ENCODE results near the gene ITGAL. TPM values are rescaled to one million over a fixed set of nuclear protein-coding genes. Genes with fewer than 3 reads are reported as not detected.

ITGAL gene
- total RNA-seq, result 10 to 100 TPM in 4 of 6 experiments, 1 to 10 TPM in 2; 7.3 to 12.4 (median 10.2) TPM
- long read RNA-seq, partial matches to known transcripts, result 1 of 1 reads
- long read RNA-seq, other reads (novel, unspliced or antisense), result 0 of 1 reads

DNA sequence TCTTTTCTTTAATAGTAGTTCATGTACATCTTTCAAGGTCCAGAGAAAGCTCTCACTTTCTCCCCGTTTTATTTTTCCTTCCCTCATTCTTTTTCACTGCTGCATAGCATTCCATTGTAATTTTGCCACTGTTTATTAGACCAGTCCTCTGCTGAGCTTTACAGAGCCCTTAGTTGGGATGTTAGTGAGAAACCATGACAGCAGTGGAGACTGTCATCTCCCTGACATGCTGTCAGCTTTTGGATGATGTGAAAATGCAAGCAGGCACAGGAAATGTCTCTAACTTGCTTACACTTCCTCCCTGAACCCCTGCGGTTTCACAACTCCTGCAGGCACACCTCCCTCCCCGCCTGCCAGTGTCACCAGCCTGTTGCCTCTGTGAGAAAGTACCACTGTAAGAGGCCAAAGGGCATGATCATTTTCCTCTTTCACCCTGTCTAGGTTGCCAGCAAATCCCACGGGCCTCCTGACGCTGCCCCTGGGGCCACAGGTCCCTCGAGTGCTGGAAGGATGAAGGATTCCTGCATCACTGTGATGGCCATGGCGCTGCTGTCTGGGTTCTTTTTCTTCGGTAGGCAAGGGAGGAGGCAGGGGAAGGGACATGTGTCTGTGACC lies at the start of gene ITGAL:
Gene ITGAL (plus strand): TSS at position 415 of the 615 bp plus-strand sequence. CDS start 96 bp downstream, at position 511.
- H3K36me3 ChIP-seq, result no peaks in the 10 kb centered on the region
- WGBS (ENCODE audit: insufficient coverage, low coverage, low lambda C conversion rate, missing lambda C conversion rate), result 20% methylated on average over 8 of the region's 8 CpGs
- peak within 1 kb of the TSS; percentile 9 to 19 (median 12) for H3K4me3 ChIP-seq
- peak within 1 kb of the TSS; percentile 44 to 65 (median 63) for H3K27ac ChIP-seq
- DNase-seq, result peak; percentile 80 to 86 (median 86)
- TF ChIP-seq POLR2A (IDR thresholded peaks at IDR 0.05), result no peak
- TF ChIP-seq, protein P1, sequence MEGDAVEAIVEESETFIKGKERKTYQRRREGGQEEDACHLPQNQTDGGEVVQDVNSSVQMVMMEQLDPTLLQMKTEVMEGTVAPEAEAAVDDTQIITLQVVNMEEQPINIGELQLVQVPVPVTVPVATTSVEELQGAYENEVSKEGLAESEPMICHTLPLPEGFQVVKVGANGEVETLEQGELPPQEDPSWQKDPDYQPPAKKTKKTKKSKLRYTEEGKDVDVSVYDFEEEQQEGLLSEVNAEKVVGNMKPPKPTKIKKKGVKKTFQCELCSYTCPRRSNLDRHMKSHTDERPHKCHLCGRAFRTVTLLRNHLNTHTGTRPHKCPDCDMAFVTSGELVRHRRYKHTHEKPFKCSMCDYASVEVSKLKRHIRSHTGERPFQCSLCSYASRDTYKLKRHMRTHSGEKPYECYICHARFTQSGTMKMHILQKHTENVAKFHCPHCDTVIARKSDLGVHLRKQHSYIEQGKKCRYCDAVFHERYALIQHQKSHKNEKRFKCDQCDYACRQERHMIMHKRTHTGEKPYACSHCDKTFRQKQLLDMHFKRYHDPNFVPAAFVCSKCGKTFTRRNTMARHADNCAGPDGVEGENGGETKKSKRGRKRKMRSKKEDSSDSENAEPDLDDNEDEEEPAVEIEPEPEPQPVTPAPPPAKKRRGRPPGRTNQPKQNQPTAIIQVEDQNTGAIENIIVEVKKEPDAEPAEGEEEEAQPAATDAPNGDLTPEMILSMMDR (IDR thresholded peaks at IDR 0.05), result no peak
- H3K27me3 ChIP-seq, result no peaks in the 10 kb centered on the region
- intact Hi-C loops (cut with DNase I), result no loop called here
- H3K4me1 ChIP-seq, result peaks cover 0 to 11% (median 0%) of the 10 kb centered on the region in 4 donors
- peak; percentile 88 to 94 (median 92) for ATAC-seq
- H3K9me3 ChIP-seq, result no peaks in the 10 kb centered on the region

DNA sequence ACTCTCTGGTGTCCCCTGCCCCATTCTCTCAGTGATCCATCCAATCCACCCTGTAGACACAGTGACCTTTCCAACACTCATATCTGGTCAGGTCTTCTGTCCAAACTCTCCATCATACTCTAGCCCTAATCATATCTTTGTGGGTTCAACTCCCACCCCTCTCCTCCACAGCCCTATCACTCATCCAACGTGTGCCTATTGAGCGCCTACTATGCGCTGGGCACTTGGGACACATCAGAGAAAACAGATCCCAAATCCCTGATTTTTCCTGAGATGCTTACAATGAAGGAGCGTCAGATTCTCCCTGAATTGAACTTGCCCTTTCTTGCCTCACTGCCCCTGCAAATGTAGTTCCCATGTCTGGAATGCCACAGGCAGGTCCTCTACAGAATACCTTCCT lies 44.5 kb upstream of the ITGAL start:
- Histone ChIP-seq H3K9me3 (no peaks in the 10 kb centered on the region), H3K4me3 (no peak overlapping the region), H3K27me3 (no peaks in the 10 kb centered on the region), H3K36me3 (peaks cover 0 to 13% (median 0%) of the 10 kb centered on the region in 4 donors), H3K27ac (no peak overlapping the region), H3K4me1 (peaks cover 0 to 12% (median 3%) of the 10 kb centered on the region in 4 donors)
- intact Hi-C loops (cut with DNase I), result loop anchor here in 1 of 2 donors (10.0 kb wide), 1 partner anchor 197 kb away; no protein-coding TSS in a partner anchor
- TF ChIP-seq, protein P1 (IDR thresholded peaks at IDR 0.05), result no peak
- no peak for TF ChIP-seq POLR2A (IDR thresholded peaks at IDR 0.05)
- ATAC-seq (no peak), DNase-seq (no peak)
- WGBS (ENCODE audit: insufficient coverage, low coverage, low lambda C conversion rate, missing lambda C conversion rate), result 88% methylated on average over 4 of the region's 4 CpGs

DNA sequence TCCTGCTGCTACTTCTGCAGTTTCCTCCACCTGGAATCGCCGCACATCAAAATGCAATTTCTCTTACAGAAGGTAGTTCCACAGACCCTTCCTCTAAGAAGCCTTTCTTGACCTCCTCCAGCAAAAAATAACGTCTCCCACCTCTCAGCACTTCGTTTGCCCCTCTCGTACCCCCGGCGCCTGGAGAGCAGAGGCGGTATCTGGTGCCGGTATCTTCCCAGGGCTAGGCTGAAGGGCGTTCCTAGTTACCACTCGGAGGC lies 43.2 kb upstream of the ITGAL start:
- H3K4me3 ChIP-seq, result peak overlapping the region; percentile 64 to 87 (median 67)
- peaks cover 0 to 12% (median 3%) of the 10 kb centered on the region in 4 donors for H3K4me1 ChIP-seq
- no peaks in the 10 kb centered on the region for H3K27me3 ChIP-seq
- peaks cover 0 to 2% (median 0%) of the 10 kb centered on the region in 4 donors for H3K36me3 ChIP-seq
- WGBS (ENCODE audit: insufficient coverage, low coverage, low lambda C conversion rate, missing lambda C conversion rate), result 0% methylated on average over 11 of the region's 11 CpGs
- H3K27ac ChIP-seq, result peak overlapping the region; percentile 2 to 67 (median 30)
- no peak for TF ChIP-seq POLR2A (IDR thresholded peaks at IDR 0.05)
- TF ChIP-seq, protein P1 (IDR thresholded peaks at IDR 0.05), result no peak
- ATAC-seq (peak in 1 of 4 donors; percentile 26), DNase-seq (no peak)
- intact Hi-C loops (cut with DNase I), result loop anchor here in 1 of 2 donors (10.0 kb wide), 1 partner anchor 195 kb away; no protein-coding TSS in a partner anchor
- no peaks in the 10 kb centered on the region for H3K9me3 ChIP-seq

DNA sequence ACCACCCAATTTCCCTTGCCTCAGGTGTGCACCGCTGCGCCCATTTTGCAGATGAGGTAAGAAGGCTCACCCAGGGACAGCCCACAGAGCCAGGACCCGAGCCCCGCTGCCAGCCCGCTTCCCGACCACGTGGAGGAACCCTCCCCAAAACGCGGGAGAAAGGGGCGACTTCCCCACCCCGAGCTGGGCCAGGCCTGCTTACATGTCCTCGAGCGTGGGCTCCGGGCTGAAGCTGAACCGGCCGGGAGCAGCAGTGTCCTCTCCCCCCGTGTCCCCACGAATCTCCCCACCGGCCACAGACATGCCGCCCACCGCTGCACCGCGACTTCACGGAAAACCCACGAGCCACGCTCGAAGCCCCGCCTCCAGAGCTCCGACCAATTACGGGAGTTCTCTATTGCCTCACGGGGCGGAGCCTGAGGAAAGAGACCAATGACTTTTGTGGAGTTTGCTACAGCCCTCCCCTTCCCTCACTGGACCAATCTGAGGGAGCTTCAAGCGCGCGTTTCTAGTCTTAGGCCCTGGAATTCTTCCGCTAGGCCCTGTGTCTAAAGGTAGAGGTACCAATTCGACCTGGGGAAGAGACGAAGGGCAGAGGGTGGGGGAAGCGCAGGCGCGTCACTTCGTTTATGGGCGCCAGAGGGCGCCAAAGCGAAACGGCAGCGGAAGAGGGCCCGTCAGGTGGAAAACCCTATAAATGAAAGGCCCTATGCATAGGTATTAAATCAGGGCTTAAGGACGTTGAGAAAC lies 42.7 kb upstream of the ITGAL start, which contains the start of gene DCTPP1:
Gene DCTPP1 (minus strand): TSS at position 353 of the 750 bp plus-strand sequence. CDS start 50 bp downstream, at position 303.
- Histone ChIP-seq H3K27ac (peak within 1 kb of the TSS; percentile 30 to 67 (median 51)), H3K4me1 (peaks cover 0 to 12% (median 3%) of the 10 kb centered on the region in 4 donors), H3K4me3 (peak within 1 kb of the TSS; percentile 64 to 87 (median 67)), H3K9me3 (no peaks in the 10 kb centered on the region), H3K27me3 (no peaks in the 10 kb centered on the region), H3K36me3 (no peaks in the 10 kb centered on the region)
- WGBS (ENCODE audit: insufficient coverage, low coverage, low lambda C conversion rate, missing lambda C conversion rate), result 1% methylated on average over 18 of the region's 49 CpGs
- DNase-seq (peak; percentile 93 to 97 (median 94)), ATAC-seq (peak; percentile 97 to 99 (median 98))
- TF ChIP-seq, protein P1 (IDR thresholded peaks at IDR 0.05), result peak; percentile 89 to 94 (median 92)
- TF ChIP-seq POLR2A (IDR thresholded peaks at IDR 0.05), result peak; percentile 50
- intact Hi-C loops (cut with DNase I), result loop anchor here in 1 of 2 donors (10.0 kb wide), 2 partner anchors 95 to 195 kb away; partner anchors contain the start of gene ZNF768
